ENCODE measurements around the gene COL5A1.

Gene COL5A1

DNA sequence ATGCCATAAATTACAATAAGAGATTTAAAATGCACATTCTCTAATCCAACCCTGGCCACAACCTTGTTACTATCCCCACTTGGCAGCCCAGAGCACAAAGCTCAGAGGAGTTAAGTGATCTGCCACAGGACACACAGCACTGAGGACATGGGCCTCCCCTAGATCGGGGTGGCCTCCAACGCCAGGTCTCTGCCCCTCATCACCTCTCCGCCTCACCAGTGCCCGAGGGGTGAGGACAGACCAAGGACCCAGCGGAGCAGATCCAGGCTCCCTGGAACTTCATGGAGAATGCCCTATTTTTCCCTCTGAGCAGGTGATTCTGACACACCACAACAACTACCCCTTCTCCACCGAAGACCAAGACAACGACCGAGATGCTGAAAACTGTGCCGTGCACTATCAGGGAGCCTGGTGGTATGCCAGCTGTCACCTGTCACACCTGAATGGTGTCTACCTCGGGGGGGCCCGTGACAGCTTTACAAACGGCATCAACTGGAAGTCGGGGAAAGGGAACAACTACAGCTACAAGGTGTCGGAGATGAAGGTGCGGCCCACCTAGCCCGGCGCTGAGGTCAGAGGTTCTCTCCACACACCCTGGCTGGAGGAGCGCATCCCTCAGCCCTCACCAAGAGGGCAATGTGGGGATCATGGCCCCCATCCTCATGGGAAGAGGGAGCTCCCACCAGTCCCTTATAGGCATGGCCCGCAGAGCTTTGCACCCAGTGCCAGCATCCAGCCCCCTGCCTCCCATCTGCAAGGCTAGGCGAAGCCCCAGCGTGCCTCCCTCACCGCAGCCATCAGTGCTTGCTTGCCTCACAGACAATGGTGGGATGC, 226.5 kb downstream of the COL5A1 start:
- TF ChIP-seq, protein P1, sequence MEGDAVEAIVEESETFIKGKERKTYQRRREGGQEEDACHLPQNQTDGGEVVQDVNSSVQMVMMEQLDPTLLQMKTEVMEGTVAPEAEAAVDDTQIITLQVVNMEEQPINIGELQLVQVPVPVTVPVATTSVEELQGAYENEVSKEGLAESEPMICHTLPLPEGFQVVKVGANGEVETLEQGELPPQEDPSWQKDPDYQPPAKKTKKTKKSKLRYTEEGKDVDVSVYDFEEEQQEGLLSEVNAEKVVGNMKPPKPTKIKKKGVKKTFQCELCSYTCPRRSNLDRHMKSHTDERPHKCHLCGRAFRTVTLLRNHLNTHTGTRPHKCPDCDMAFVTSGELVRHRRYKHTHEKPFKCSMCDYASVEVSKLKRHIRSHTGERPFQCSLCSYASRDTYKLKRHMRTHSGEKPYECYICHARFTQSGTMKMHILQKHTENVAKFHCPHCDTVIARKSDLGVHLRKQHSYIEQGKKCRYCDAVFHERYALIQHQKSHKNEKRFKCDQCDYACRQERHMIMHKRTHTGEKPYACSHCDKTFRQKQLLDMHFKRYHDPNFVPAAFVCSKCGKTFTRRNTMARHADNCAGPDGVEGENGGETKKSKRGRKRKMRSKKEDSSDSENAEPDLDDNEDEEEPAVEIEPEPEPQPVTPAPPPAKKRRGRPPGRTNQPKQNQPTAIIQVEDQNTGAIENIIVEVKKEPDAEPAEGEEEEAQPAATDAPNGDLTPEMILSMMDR (IDR thresholded peaks at IDR 0.05; ENCODE audit: control insufficient read depth, insufficient read depth, low read depth, low read length, missing control alignments) = no peak
- H3K4me3 ChIP-seq (ENCODE audit: control insufficient read depth, low read depth, low read length) = no peak overlapping the region
- no peak for DNase-seq (ENCODE audit: low read depth)

DNA sequence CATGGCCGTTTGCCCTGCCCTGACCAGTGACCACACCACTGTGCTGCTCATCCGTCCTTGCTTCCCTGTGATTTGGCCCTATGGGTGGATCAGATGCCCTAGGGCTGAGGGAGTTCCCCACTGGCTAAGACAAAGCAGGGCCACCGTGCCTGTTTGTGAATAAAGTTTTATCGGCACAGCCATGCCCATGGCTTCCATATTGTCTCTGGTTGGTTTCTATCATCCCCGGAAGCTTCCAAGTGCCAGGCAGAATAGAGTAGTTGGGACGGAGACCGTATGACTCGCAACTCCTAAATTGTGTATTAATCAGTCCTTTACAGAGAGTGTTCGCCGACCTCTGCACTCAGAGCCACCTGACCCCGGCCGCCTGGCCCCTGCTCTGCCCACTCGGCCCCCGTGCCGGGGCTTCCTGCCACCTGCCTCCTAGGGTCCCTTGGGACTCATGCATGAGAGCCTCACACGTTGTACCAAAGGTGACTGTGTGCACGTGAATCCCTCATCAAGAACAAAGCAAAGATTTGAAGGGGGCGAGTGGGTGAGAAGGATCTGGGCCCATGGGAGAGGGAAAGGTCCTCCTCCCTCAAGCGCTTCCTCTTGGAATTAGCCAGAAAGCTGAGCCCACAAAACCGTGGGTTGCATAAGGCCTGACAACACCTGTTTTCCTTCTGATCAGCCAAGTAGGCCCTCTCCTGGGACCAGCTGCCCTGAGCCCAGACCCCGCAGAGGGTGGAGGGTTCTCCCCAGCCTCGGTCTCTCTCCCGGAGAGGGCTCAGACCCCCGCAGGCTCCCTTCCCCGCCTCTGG, 227.3 kb downstream of the COL5A1 start:
- TF ChIP-seq, protein P1 (IDR thresholded peaks at IDR 0.05; ENCODE audit: control insufficient read depth, insufficient read depth, low read depth, low read length, missing control alignments) = no peak
- H3K4me3 ChIP-seq (ENCODE audit: control insufficient read depth, low read depth, low read length) = no peak overlapping the region
- DNase-seq (ENCODE audit: low read depth) = no peak

DNA sequence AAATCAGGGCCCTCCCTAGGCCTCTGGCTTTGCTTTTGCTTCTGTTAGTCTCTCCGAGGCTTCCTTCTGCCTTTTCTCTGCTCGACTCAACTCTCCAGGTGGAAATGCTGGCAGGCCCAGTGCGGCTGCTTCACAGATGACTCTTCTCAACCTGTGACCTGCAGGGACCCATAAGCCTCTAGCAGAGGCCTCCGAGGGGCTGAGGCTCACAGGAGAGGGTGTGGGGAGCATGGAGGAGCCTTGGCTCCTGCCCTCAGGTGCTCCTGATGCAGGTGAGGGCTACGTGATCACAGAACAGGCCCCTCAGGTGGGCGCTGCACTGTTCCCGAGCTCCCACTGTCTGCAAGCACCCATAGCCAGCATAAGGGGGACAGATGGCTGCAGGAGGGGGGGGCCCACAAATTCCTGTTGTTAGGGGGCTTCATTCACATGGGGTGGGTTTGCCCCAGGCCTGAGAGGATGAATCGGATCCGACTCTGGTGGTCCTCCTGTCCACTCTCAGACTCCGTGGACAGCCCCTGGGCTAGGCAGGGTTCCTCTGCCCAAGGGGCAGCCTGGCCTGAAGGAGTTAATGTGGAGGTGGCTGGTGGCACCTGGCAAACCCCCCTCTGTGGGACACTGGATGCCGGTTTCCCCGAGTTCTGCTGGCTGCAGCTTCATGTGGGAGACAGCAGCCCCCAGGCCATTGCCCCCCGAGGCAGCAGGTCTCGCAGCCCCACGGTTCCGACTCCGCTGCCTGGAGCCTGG, 228.1 kb downstream of the COL5A1 start:
- DNase-seq (ENCODE audit: low read depth) = no peak
- TF ChIP-seq, protein P1 (IDR thresholded peaks at IDR 0.05; ENCODE audit: control insufficient read depth, insufficient read depth, low read depth, low read length, missing control alignments) = no peak
- H3K4me3 ChIP-seq (ENCODE audit: control insufficient read depth, low read depth, low read length) = no peak overlapping the region

DNA sequence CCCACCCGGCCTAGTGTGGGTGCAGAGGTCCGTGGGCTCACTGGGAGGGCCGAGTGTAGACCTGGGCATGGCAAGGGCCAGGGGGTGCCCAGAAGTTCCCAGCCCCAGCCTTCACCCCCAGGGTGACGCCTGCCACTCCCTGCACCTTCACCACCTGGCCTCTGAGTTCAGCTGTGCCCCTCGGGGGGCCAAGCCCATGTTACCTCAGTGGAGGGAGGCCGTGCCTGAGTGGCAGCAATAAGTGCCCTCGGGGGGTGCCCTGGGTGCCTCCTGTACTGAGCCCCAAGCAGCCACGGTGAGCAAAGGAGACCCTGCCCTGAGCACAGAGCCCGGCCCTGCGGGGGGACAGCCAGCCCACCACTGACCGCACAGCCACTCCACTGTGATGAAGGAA, 228.7 kb downstream of the COL5A1 start:
- H3K4me3 ChIP-seq (ENCODE audit: control insufficient read depth, low read depth, low read length) = no peak overlapping the region
- TF ChIP-seq, protein P1 (IDR thresholded peaks at IDR 0.05; ENCODE audit: control insufficient read depth, insufficient read depth, low read depth, low read length, missing control alignments) = no peak
- DNase-seq (ENCODE audit: low read depth) = no peak

DNA sequence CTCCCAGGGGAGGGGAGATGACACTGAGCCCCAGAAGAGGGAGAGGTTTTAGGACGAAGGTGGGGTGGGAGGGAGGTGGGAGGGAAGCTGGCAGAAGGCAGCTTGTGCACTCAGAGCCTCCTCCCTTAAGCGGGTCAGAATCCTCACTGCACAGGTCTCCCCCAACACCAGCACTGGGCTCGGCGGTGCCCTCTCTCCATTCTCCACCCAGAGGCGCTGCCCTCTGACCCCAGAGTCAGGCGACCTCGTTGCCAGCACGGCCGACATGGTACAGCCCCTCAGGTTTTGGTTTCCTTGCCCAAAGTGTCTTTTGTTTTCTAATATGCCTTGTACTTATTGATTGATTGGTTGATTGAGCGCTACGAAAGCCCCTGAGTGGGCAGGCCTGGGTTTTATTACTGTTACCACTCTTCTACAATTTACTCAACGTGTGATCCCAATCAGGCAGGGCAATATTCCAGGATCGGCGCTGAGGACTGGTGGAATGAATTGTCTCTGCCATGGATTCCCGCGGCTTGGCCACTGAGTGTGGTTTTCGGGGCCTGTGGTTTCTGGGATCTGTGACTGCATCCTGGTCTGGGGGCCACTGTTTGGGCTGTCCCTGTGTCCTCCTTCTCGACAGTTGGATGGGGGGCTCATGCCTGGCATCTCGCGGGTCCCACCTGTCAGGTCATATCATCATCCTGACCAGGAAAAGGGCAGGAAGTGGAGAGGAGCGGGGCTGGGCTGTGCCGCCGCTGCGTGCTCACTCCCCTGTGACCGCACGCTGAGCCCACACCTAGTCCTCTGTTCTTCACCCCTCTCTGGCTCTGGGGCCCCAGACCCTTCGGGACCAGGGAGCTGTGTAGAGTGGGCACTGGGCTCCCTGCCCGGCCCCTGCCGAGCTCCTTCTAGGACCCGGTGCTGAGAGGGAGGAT, 229.4 kb downstream of the COL5A1 start:
- TF ChIP-seq, protein P1 (IDR thresholded peaks at IDR 0.05; ENCODE audit: control insufficient read depth, insufficient read depth, low read depth, low read length, missing control alignments) = no peak
- DNase-seq (ENCODE audit: low read depth) = no peak
- H3K4me3 ChIP-seq (ENCODE audit: control insufficient read depth, low read depth, low read length) = no peak overlapping the region
